GM12878 (cell line): ENCODE results near the gene SIGLEC6. TPM values are rescaled to one million over a fixed set of nuclear protein-coding genes. Genes with fewer than 3 reads are reported as not detected.

Experiments used
- ATAC-seq: fragments of 200-7000 bp; cut with Tn5 transposase; 3 replicates; pipeline ENCODE4 v1.9.1; 2020; ENCODE audit warnings: mild to moderate bottlenecking, moderate library complexity
- BruUV-seq: library from RNA; stranded (reverse); fragments of 400-500 nt; replicated peaks from 2 replicates; lab custom pipeline; 2021; lab: Mats Ljungman, UMichigan
- CTCF ChIA-PET: fragments of 300-600 bp; sonication (Branson Sonifier 250); formaldehyde crosslinking; extraction: SDS; loops from one replicate; lab custom pipeline; 2021; ENCODE audit warnings: inconsistent platforms; lab: Yijun Ruan, JAX
- POLR2A ChIA-PET: fragments of 350-600 bp; formaldehyde crosslinking; extraction: SDS; loops from one replicate; lab custom pipeline; 2021; ENCODE audit warnings: inconsistent platforms; lab: Charles Lee
- RAD21 ChIA-PET: fragments of 300-600 bp; sonication (Branson Sonifier 250); formaldehyde crosslinking; loops from one replicate; lab custom pipeline; 2023; ENCODE audit warnings: antibody characterized with exemption; ENCODE audit not compliant: unreplicated experiment; lab: Charles Lee
- SMC1A ChIA-PET: fragments of 300-600 bp; sonication (Branson Sonifier 250); formaldehyde crosslinking; loops from one replicate; lab custom pipeline; 2023; ENCODE audit not compliant: unreplicated experiment, uncharacterized antibody; lab: Charles Lee
- DNase-seq: peaks from one replicate; pipeline ENCODE4 v3.0.0-alpha.2; 2011; ENCODE audit warnings: low read depth, low spot score
- FAIRE-seq: peaks from 3 replicates; lab custom pipeline; 2011; peaks lifted over from hg19 to GRCh38; lab: Jason Lieb, UNC
- H2AFZ ChIP-seq: 2 replicates; pipeline ENCODE4 v1.6.0; 2011; ENCODE audit warnings: low read depth, low read length, control low read depth; ENCODE audit not compliant: control insufficient read depth
- H3K27ac ChIP-seq: 2 replicates; pipeline ENCODE4 v1.5.1; 2011; ENCODE audit warnings: control low read depth; ENCODE audit not compliant: control insufficient read depth, insufficient read depth
- H3K27me3 ChIP-seq, 2 experiments: replicated peaks in 1 of 2; 2 replicates each; pipeline versions ENCODE4 v1.6.0 to v1.6.1; 2011; ENCODE audit warnings: low read length in 1 of 2; ENCODE audit not compliant: control insufficient read depth in 2 of 2, insufficient read depth in 2 of 2
- H3K36me3 ChIP-seq, 2 experiments: 2 replicates each; pipeline ENCODE4 v1.5.1; 2011; ENCODE audit warnings: low read length in 1 of 2; ENCODE audit not compliant: control insufficient read depth in 2 of 2, insufficient read depth in 2 of 2
- H3K4me1 ChIP-seq: 2 replicates; pipeline ENCODE4 v1.6.1; 2011; ENCODE audit warnings: mild to moderate bottlenecking, low read length, moderate library complexity, mixed read lengths; ENCODE audit not compliant: control insufficient read depth, insufficient read depth
- H3K4me2 ChIP-seq: 2 replicates; pipeline ENCODE4 v1.6.0; 2011; ENCODE audit warnings: control low read depth; ENCODE audit not compliant: control insufficient read depth, insufficient read depth
- H3K4me3 ChIP-seq: fragments of 200-600 bp; sonication (generic); 2 replicates; pipeline ENCODE4 v1.5.1; 2016
- H3K79me2 ChIP-seq: 2 replicates; pipeline ENCODE4 v1.6.0; 2011; ENCODE audit warnings: low read length; ENCODE audit not compliant: control insufficient read depth, insufficient read depth
- H3K9ac ChIP-seq: 2 replicates; pipeline ENCODE4 v1.8.0; 2011; ENCODE audit warnings: low read length, control low read depth, mixed read lengths; ENCODE audit not compliant: control insufficient read depth, insufficient read depth
- H3K9me3 ChIP-seq: replicated peaks from 3 replicates; pipeline ENCODE4 v1.5.1; 2011; ENCODE audit warnings: mild to moderate bottlenecking, low read length; ENCODE audit not compliant: control insufficient read depth, insufficient read depth
- H4K20me1 ChIP-seq: 2 replicates; pipeline ENCODE4 v1.6.0; 2011; ENCODE audit not compliant: control insufficient read depth, insufficient read depth
- ATF3 ChIP-seq: IDR thresholded peaks from 2 replicates; pipeline ENCODE4 v1.6.1; 2011; ENCODE audit warnings: low read depth, mild to moderate bottlenecking, low read length, moderate library complexity, borderline replicate concordance; ENCODE audit errors: extremely low read depth
- BCL11A ChIP-seq: IDR thresholded peaks from 2 replicates; pipeline ENCODE4 v1.6.1; 2011; ENCODE audit warnings: low read depth, low read length
- BHLHE40 ChIP-seq, 2 experiments: fragments of 450-650 bp in 1 of 2; IDR thresholded peaks; 2 replicates each; pipeline ENCODE4 v1.6.1; 2011 to 2017; ENCODE audit warnings: low read depth in 2 of 2, borderline replicate concordance in 1 of 2, improper control_type of control experiment in 1 of 2, low read length in 1 of 2, mild to moderate bottlenecking in 1 of 2
- CREB1 ChIP-seq: IDR thresholded peaks from 2 replicates; pipeline ENCODE4 v1.6.1; 2012; ENCODE audit warnings: low read depth, mild to moderate bottlenecking, inconsistent platforms
- DPF2 ChIP-seq: fragments of 450-650 bp; IDR thresholded peaks from 2 replicates; pipeline ENCODE4 v1.6.1; 2017; ENCODE audit warnings: mild to moderate bottlenecking
- EED ChIP-seq: sonication (generic); IDR thresholded peaks from 2 replicates; pipeline ENCODE4 v1.6.1; 2016; ENCODE audit warnings: antibody characterized with exemption, low read depth
- ELK1 ChIP-seq: IDR thresholded peaks from 2 replicates; pipeline ENCODE4 v1.6.1; 2012; ENCODE audit warnings: low read depth, low read length, improper control_type of control experiment
- IKZF1 ChIP-seq: fragments of 450-650 bp; conservative IDR thresholded peaks from 2 replicates; pipeline ENCODE4 v1.6.1; 2017; ENCODE audit warnings: antibody characterized with exemption, mild to moderate bottlenecking
- IKZF2 ChIP-seq, 2 experiments: fragments of 450-650 bp; IDR thresholded peaks; 2 replicates each; pipeline ENCODE4 v1.6.1; 2017; ENCODE audit warnings: mild to moderate bottlenecking in 2 of 2, moderate library complexity in 2 of 2
- IRF4 ChIP-seq: IDR thresholded peaks from 2 replicates; pipeline ENCODE4 v1.6.1; 2011; ENCODE audit warnings: low read depth, low read length
- MEF2A ChIP-seq: IDR thresholded peaks from 2 replicates; pipeline ENCODE4 v1.6.1; 2011; ENCODE audit warnings: low read depth, mild to moderate bottlenecking, low read length, moderate library complexity; ENCODE audit not compliant: insufficient read depth
- MTA2 ChIP-seq: fragments of 450-650 bp; IDR thresholded peaks from 2 replicates; pipeline ENCODE4 v1.6.1; 2016; ENCODE audit warnings: low read depth, mild to moderate bottlenecking, moderate library complexity
- NFIC ChIP-seq: IDR thresholded peaks from 2 replicates; pipeline ENCODE4 v1.6.1; 2012; ENCODE audit warnings: low read depth, mild to moderate bottlenecking, inconsistent platforms, low read length, moderate library complexity
- RUNX3 ChIP-seq: IDR thresholded peaks from 2 replicates; pipeline ENCODE4 v1.6.1; 2012; ENCODE audit warnings: low read length, inconsistent platforms
- SIN3A ChIP-seq: IDR thresholded peaks from 2 replicates; pipeline ENCODE4 v1.6.1; 2012; ENCODE audit warnings: low read depth, low read length, improper control_type of control experiment
- TARDBP ChIP-seq: IDR thresholded peaks from 2 replicates; pipeline ENCODE4 v1.6.1; 2016; ENCODE audit warnings: borderline replicate concordance
- TCF12 ChIP-seq: IDR thresholded peaks from 2 replicates; pipeline ENCODE4 v1.6.1; 2011; ENCODE audit warnings: low read depth, mild to moderate bottlenecking, low read length
- WGBS: methylation state at CpG from one replicate; pipeline ENCODE4 v1.1.6; 2016; ENCODE audit warnings: low lambda C conversion rate; ENCODE audit not compliant: insufficient replicate concordance, insufficient coverage; ENCODE audit errors: missing lambda C conversion rate; 5-methylcytosine and 5-hydroxymethylcytosine counted together
- in situ Hi-C: fragments of 300-500 bp; cut with MboI; formaldehyde crosslinking; loops from 9 replicates; pipeline ENCODE4 v1.14.3; 2018; ENCODE audit warnings: mixed read lengths
- intact Hi-C: fragments of 100-400 bp; cut with micrococcal nuclease; formaldehyde crosslinking; loops from one replicate; pipeline ENCODE4 v1.14.2; 2022; ENCODE audit not compliant: unreplicated experiment
- polyA plus RNA-seq, 11 experiments: library from polyadenylated mRNA; depleted of rRNA in 4 of 11; unstranded in 6 of 11; stranded (reverse) in 5 of 11; fragments of >200 nt; fragmentation: Nextera tagmentation in 4 of 11; fragmentation: Illumina TruSeq in 1 of 11; extraction: Ambion mirVana in 4 of 11; extraction: Trizol in 1 of 11; gene quantifications; 1 replicate in 1 of 11; 2 replicates in 10 of 11; pipeline versions ENCODE4 v1.2.1 to v1.2.3, GENCODE V29; 2011 to 2016; ENCODE audit warnings: inconsistent platforms in 2 of 11, missing spikeins in 2 of 11, low read depth in 1 of 11
- total RNA-seq, 4 experiments: library from RNA; depleted of rRNA in 3 of 4; stranded (reverse); fragments of >200 nt in 3 of 4; fragmentation: Illumina TruSeq in 1 of 4; extraction: Trizol in 1 of 4; gene quantifications; 2 replicates each; pipeline versions ENCODE4 v1.2.1 to v1.2.3, GENCODE V29; 2013 to 2021

Gene SIGLEC6
- total and polyA plus RNA-seq, 10 of the 15 experiments (the other 5 are each of a cell fraction or from before 2014, with no cell fraction given) = 0.08 to 0.40 (median 0.27) TPM; not detected in 2

GRCh38 chr19:51565583-51565982 is 34.1 kb upstream of the SIGLEC6 start:
- 45% methylated on average over 4 of the region's 4 CpGs for WGBS
- no peak for DNase-seq
- no peak overlapping the region for H2AFZ ChIP-seq
- TF ChIP-seq ATF3 = no peak
- TF ChIP-seq RUNX3 = peak; percentile 58
- no peaks in the 10 kb centered on the region for H3K36me3 ChIP-seq
- no peaks in the 10 kb centered on the region for H3K27me3 ChIP-seq
- in situ Hi-C loops (no loop called here), intact Hi-C loops (no loop called here)
- no peak overlapping the region for H3K27ac ChIP-seq
- H3K4me3 ChIP-seq = no peak overlapping the region
- H3K9me3 ChIP-seq = no peaks in the 10 kb centered on the region
- H3K79me2 ChIP-seq = no peaks in the 10 kb centered on the region
- no TSS peak for BruUV-seq
- peak overlapping the region; percentile 85; the same call in 1 of the 2 replicates for H3K4me2 ChIP-seq
- CTCF ChIA-PET = interaction anchor here (0.7 to 1.5 kb wide), 5 partner anchors 11 to 91 kb away, joined by 3 to 5 read pairs (median 4); no protein-coding TSS in a partner anchor
- SMC1A ChIA-PET = interaction anchor here (0.9 to 1.8 kb wide), 2 partner anchors 10 to 37 kb away, joined by 3 to 5 read pairs; no protein-coding TSS in a partner anchor
- H4K20me1 ChIP-seq = 0 out of 2 replicates have a peak, but pooled peaks cover 3% of the 10 kb centered on the region
- H3K9ac ChIP-seq = no peak overlapping the region
- POLR2A ChIA-PET = no interaction called here
- RAD21 ChIA-PET = no interaction called here
- FAIRE-seq = no peak
- no peak for ATAC-seq
- peaks cover 20% of the 10 kb centered on the region for H3K4me1 ChIP-seq

- Histone ChIP-seq H3K9ac (no peak overlapping the region), H3K27ac (no peak overlapping the region), H3K4me3 (0 out of 2 replicates have a peak overlapping the region, but pooled peaks have one; percentile 15), H3K4me2 (peak overlapping the region; percentile 85), H3K9me3 (no peaks in the 10 kb centered on the region), H2AFZ (no peak overlapping the region), H4K20me1 (0 out of 2 replicates have a peak, but pooled peaks cover 3% of the 10 kb centered on the region), H3K27me3 (peaks cover 0 to 2% of the 10 kb centered on the region in 2 experiments; a peak in 1 of 4 replicates), H3K79me2 (no peaks in the 10 kb centered on the region), H3K36me3 (no peaks in the 10 kb centered on the region), H3K4me1 (peaks cover 20% of the 10 kb centered on the region)
- no peak for DNase-seq
- in situ Hi-C loops = no loop called here
- ATAC-seq = peak; percentile 68
- intact Hi-C loops = no loop called here
- ChIA-PET CTCF (interaction anchor here (0.5 to 1.5 kb wide), 5 partner anchors 11 to 903 kb away, joined by 3 to 6 read pairs (median 4); no protein-coding TSS in a partner anchor), SMC1A (interaction anchor here (1.8 kb wide), 1 partner anchor 38 kb away, joined by 5 read pairs; no protein-coding TSS in a partner anchor), RAD21 (no interaction called here), POLR2A (no interaction called here)
- no TSS peak for BruUV-seq
- 44% methylated on average over 5 of the region's 6 CpGs for WGBS
- peak; percentile 95 for FAIRE-seq
- TF ChIP-seq MEF2A = peak; percentile 89
- TF ChIP-seq MTA2 = peak; percentile 21; the same call in 1 of the 2 replicates
- peak; percentile 88 for TF ChIP-seq TCF12
- no peak for TF ChIP-seq TARDBP
- TF ChIP-seq BCL11A = peak; percentile 70; the same call in 1 of the 2 replicates
- TF ChIP-seq NFIC = peak; percentile 51; the same call in 1 of the 2 replicates
- TF ChIP-seq SIN3A = no peak
- peak; percentile 62 for TF ChIP-seq DPF2
- TF ChIP-seq ELK1 = no peak
- peak; percentile 93 for TF ChIP-seq EED
- peak; percentile 80 for TF ChIP-seq IKZF1
- TF ChIP-seq BHLHE40 (IDR thresholded peaks at IDR 0.05; ENCODE audit: borderline replicate concordance in 1 of 2, low read depth in 2 of 2, low read length in 1 of 2) = no peak
- TF ChIP-seq RUNX3 = peak; percentile 97
- 0 out of 2 replicates have a peak, but pooled peaks have one; percentile 28 for TF ChIP-seq CREB1
- TF ChIP-seq IRF4 = 0 out of 2 replicates have a peak, but pooled peaks have one; percentile 27
- TF ChIP-seq IKZF2 (IDR thresholded peaks at IDR 0.05) = peak; percentile 75 to 80
These were observed 33.3 kb upstream of the SIGLEC6 start for GRCh38 chr19:51564791-51565190.
